ENCODE measurements around the gene CDH4. TPM values are rescaled to one million over a fixed set of nuclear protein-coding genes. Genes with fewer than 3 reads are reported as not detected.

CDH4 gene
- total and polyA plus RNA-seq, 9 of the 15 experiments (the other 6 are each of a cell fraction or from before 2014, with no cell fraction given), result 0.04 TPM; not detected in 8

GRCh38 chr20:61268024-61268423 lies 16.0 kb downstream of the CDH4 start:
- DNase-seq (ENCODE audit: extremely low read depth in 1 of 4, low spot score in 3 of 4), result no peak
- POLR2A ChIA-PET, result interaction anchor here (1.1 kb wide), 1 partner anchor 39 kb away, joined by 3 read pairs; no protein-coding TSS in a partner anchor
- Histone ChIP-seq H3K27ac (ENCODE audit: extremely low read depth, low read depth, low read length) (no peak overlapping the region), H3K4me2 (ENCODE audit: insufficient read depth, low read length) (no peak overlapping the region), H4K20me1 (replicated peaks; ENCODE audit: control insufficient read depth, insufficient read depth, low read length) (no peaks in the 10 kb centered on the region), H3K79me2 (ENCODE audit: control insufficient read depth, insufficient read depth, low read length) (no peaks in the 10 kb centered on the region), H3K9ac (ENCODE audit: insufficient read depth in 1 of 2, low read depth in 2 of 2, low read length in 2 of 2) (no peak overlapping the region), H3K9me1 (ENCODE audit: control insufficient read depth, insufficient read depth, low read length) (no peaks in the 10 kb centered on the region), H3K27me3 (ENCODE audit: control insufficient read depth in 2 of 2, insufficient read depth in 2 of 2, low read length in 2 of 2) (peaks cover 0 to 12% of the 10 kb centered on the region in 2 experiments; a peak in 3 of 5 replicates), H2AFZ (ENCODE audit: low read depth, low read length) (no peak overlapping the region), H3K36me3 (ENCODE audit: control insufficient read depth, insufficient read depth, low read length) (no peaks in the 10 kb centered on the region), H3K4me1 (replicated peaks in 1 of 2; ENCODE audit: control insufficient read depth in 2 of 2, insufficient read depth in 2 of 2, low read length in 2 of 2) (no peaks in the 10 kb centered on the region), H3K9me3 (replicated peaks; ENCODE audit: control insufficient read depth, insufficient read depth, low read depth, low read length) (no peaks in the 10 kb centered on the region), H3K4me3 (no peak overlapping the region)
- no peak for ATAC-seq
- intact Hi-C loops (cut with micrococcal nuclease) (no loop called here), in situ Hi-C loops (cut with MboI) (no loop called here)
- TF ChIP-seq ZBTB7A (IDR thresholded peaks at IDR 0.05; ENCODE audit: borderline replicate concordance, control insufficient read depth, low read depth, low read length), result no peak
- no peak for TF ChIP-seq YBX1 (IDR thresholded peaks at IDR 0.05)
- no peak for TF ChIP-seq EZH2 (IDR thresholded peaks at IDR 0.05; ENCODE audit: borderline replicate concordance, low read depth, low read length)
- no peak for TF ChIP-seq ZNF699 (CRISPR knock-in tag; IDR thresholded peaks at IDR 0.05; ENCODE audit: insufficient replicate concordance)
- no peak for TF ChIP-seq LEF1 (IDR thresholded peaks at IDR 0.05)
- no peak for TF ChIP-seq ZNF445 (CRISPR knock-in tag; IDR thresholded peaks at IDR 0.05; ENCODE audit: low read depth)
- TF ChIP-seq KLF10 (CRISPR knock-in tag; IDR thresholded peaks at IDR 0.05), result no peak
- TF ChIP-seq CBX5 (IDR thresholded peaks at IDR 0.05; ENCODE audit: borderline replicate concordance, low read depth), result no peak
- TF ChIP-seq ZNF174 (CRISPR knock-in tag; IDR thresholded peaks at IDR 0.05), result no peak
- TF ChIP-seq SMARCE1 (IDR thresholded peaks at IDR 0.05), result no peak
- no peak for TF ChIP-seq RNF2 (IDR thresholded peaks at IDR 0.05)
- no peak for TF ChIP-seq MAZ (CRISPR knock-in tag; conservative IDR thresholded peaks at IDR 0.05 in 1 of 2, IDR thresholded peaks at IDR 0.05 in 1 of 2)
- TF ChIP-seq CTBP1 (IDR thresholded peaks at IDR 0.05; ENCODE audit: borderline replicate concordance), result no peak
- no TSS peak for BruUV-seq (replicated peaks)
- FAIRE-seq, result no peak
- 0% methylated on average over 7 of the region's 10 CpGs for WGBS (ENCODE audit: insufficient coverage, low coverage, missing lambda C conversion rate)
- CTCF ChIA-PET (ENCODE audit: low intra/inter-chr PET ratio), result no interaction called here
